Thymus (tissue), 11 donors: ENCODE measurements around the gene OR52B6. TPM values are rescaled to one million over a fixed set of nuclear protein-coding genes. Genes with fewer than 3 reads are reported as not detected.
A peak's percentile ranks its signal among the peaks of the same experiment; 100 is the strongest.
"Not testable (repeated sequence)": the region's sequence is repeated elsewhere in the genome, so short reads cannot be mapped to it uniquely, and the experiment has no call there.

Experiments
- DNase-seq, 9 donors: peaks; one replicate each; pipeline ENCODE4 v3.0.0-alpha.2; 2013; ENCODE audit warnings: low spot score in 9 of 9, low read depth in 6 of 9, missing footprints in 1 of 9
- H3K27ac ChIP-seq, 2 donors: one replicate each; pipeline ENCODE4 v1.5.1; 2013; ENCODE audit warnings: control low read depth in 1 of 2, low read depth in 1 of 2, low read length in 1 of 2, mild to moderate bottlenecking in 1 of 2, moderate library complexity in 1 of 2
- H3K27me3 ChIP-seq, 2 donors: one replicate each; pipeline ENCODE4 v1.5.1; 2013; ENCODE audit warnings: low read length in 1 of 2; ENCODE audit not compliant: control insufficient read depth in 2 of 2, insufficient read depth in 1 of 2
- H3K36me3 ChIP-seq, 2 donors: one replicate each; pipeline ENCODE4 v1.5.1; 2013; ENCODE audit warnings: low read length in 1 of 2, mild to moderate bottlenecking in 1 of 2, moderate library complexity in 1 of 2; ENCODE audit not compliant: control insufficient read depth in 2 of 2, insufficient read depth in 2 of 2
- H3K4me1 ChIP-seq, 2 donors: one replicate each; pipeline ENCODE4 v1.5.1; 2013; ENCODE audit warnings: low read length in 2 of 2; ENCODE audit not compliant: control insufficient read depth in 2 of 2, insufficient read depth in 2 of 2
- H3K4me3 ChIP-seq, 2 donors: one replicate each; pipeline ENCODE4 v1.5.1; 2013; ENCODE audit warnings: low read length in 2 of 2, control low read depth in 1 of 2, mild to moderate bottlenecking in 1 of 2
- H3K9me3 ChIP-seq, 2 donors: one replicate each; pipeline ENCODE4 v1.5.1; 2013; ENCODE audit warnings: low read length in 1 of 2, mild to moderate bottlenecking in 1 of 2; ENCODE audit not compliant: control insufficient read depth in 2 of 2, insufficient read depth in 1 of 2
- WGBS: extraction: QIAGEN DNeasy Blood & Tissue Kit; methylation state at CpG from one replicate; pipeline ENCODE4 v1.1.7; 2013; 5-methylcytosine and 5-hydroxymethylcytosine counted together
- polyA plus RNA-seq: library from polyadenylated mRNA; stranded (reverse); fragments of 200-250 nt; gene quantifications from one replicate; pipeline ENCODE4 v1.2.3, GENCODE V29; 2013
- total RNA-seq: library from RNA; stranded (reverse); fragments of 120-200 nt; gene quantifications from one replicate; pipeline ENCODE4 v1.2.4, GENCODE V29; 2013
- donor health status: healthy.

Gene OR52B6
- total and polyA plus RNA-seq, 2 donors = not detected

GRCh38 chr11:5589906-5590305, 9.2 kb downstream of the OR52B6 start:
- H3K4me1 ChIP-seq, H3K36me3 ChIP-seq, H3K27ac ChIP-seq, H3K9me3 ChIP-seq, H3K4me3 ChIP-seq, DNase-seq, H3K27me3 ChIP-seq: not testable (repeated sequence)
- WGBS = 98% methylated on average over 31 of the region's 31 CpGs

DNA sequence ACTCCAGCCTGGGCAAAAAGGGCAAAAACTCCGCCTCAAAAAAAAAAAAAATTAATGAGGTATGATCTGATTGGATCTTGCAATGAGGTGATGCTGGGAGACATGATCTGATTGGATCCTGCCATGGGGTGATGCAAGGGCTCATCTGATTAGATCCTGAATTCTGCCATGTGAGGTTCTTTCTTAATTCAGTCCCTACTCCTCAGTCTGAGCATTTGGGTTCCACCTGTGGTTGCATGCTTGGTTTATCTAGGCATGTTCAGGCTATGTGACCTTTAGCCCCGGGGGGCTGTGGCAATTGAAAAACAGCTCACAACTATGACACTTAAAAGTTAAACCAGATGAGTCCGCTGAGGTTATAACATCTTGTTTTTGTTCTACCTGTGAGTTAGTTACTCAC, 10.9 kb downstream of the OR52B6 start:
- H3K36me3 ChIP-seq = no peaks in the 10 kb centered on the region
- 94% methylated on average over 3 of the region's 3 CpGs for WGBS
- H3K27ac ChIP-seq = no peak overlapping the region
- H3K9me3 ChIP-seq = no peaks in the 10 kb centered on the region
- H3K4me3 ChIP-seq = no peak overlapping the region
- H3K4me1 ChIP-seq = peaks cover 0 to 5% of the 10 kb centered on the region in 2 donors
- no peaks in the 10 kb centered on the region for H3K27me3 ChIP-seq
- no peak for DNase-seq

- Histone ChIP-seq H3K4me1 (peaks cover 0 to 7% of the 10 kb centered on the region in 2 donors), H3K27ac (no peak overlapping the region), H3K27me3 (no peaks in the 10 kb centered on the region), H3K36me3 (no peaks in the 10 kb centered on the region), H3K9me3 (no peaks in the 10 kb centered on the region), H3K4me3 (no peak overlapping the region)
- 96% methylated on average over 5 of the region's 5 CpGs for WGBS
- no peak for DNase-seq
These were observed 11.9 kb downstream of the OR52B6 start for GRCh38 chr11:5592615-5593014.

DNA sequence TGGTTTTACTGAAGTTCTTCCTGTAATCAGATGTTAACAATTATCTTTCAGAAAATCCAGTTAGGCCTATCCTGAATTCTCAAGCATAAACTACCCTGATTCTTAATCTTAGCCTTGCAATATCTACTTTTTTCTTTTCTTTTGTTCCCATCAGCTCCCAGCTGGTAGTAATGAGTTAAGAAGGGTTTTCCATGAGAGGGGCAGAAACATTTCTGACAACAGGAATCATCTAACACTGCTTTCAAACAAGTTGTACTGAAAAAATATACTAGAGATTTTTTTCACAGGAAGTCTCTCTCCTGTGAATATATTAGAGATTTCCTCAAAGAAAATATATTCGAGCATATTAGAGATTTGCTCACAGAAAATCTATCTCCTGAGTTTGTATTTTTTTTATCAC, 12.5 kb downstream of the OR52B6 start:
- no peak for DNase-seq
- Histone ChIP-seq H3K27ac (no peak overlapping the region), H3K4me3 (no peak overlapping the region), H3K9me3 (no peaks in the 10 kb centered on the region), H3K36me3 (no peaks in the 10 kb centered on the region), H3K4me1 (peaks cover 0 to 7% of the 10 kb centered on the region in 2 donors), H3K27me3 (no peaks in the 10 kb centered on the region)
- WGBS = 67% methylated on average over 1 of the region's 1 CpG

DNA sequence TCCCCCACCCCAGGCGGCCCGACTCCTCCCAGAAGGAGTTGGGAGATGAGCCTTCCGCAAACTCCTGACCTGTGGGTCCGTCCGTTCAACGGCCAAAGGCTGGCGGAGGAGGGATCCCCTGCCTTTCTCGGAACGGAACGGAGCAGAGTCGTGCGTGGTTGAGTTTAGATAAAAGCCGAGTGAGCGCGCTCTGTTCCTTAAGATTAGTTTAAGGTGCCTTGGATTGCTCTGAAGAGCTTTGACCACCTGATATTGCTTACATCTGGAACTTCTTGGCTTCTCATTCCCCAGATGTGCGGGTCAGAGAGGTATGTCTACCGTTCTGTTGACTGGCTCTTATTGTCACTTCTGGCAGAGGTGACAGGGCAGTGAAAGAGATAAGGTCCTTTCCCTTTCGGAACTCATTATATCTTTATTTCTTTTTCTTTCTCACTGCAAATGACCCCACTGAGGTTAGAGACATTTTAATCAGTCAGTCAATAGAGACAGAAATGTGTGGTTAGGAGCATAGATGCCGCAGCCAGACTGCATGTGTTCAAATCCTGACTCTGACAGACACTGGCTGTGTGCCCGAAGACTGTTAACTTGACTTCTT, 16.0 kb downstream of the OR52B6 start, which contains the start of gene TRIM6:
Gene TRIM6, plus strand, starts transcription at position 31 of the 595 bp plus-strand sequence. Its CDS starts 261 bp downstream, at position 292.
- Histone ChIP-seq H3K4me3 (peak within 1 kb of the TSS; percentile 26 to 37), H3K4me1 (peaks cover 0 to 7% of the 10 kb centered on the region in 2 donors), H3K9me3 (no peaks in the 10 kb centered on the region), H3K27ac (no peak within 1 kb of the TSS), H3K36me3 (no peaks in the 10 kb centered on the region), H3K27me3 (no peaks in the 10 kb centered on the region)
- DNase-seq = peak in 5 of 9 donors; percentile 3 to 42 (median 12)
- WGBS = 12% methylated on average over 20 of the region's 20 CpGs

- Histone ChIP-seq H3K9me3 (no peaks in the 10 kb centered on the region), H3K36me3 (no peaks in the 10 kb centered on the region), H3K27me3 (no peaks in the 10 kb centered on the region), H3K27ac (no peak overlapping the region), H3K4me3 (no peak overlapping the region), H3K4me1 (peaks cover 0 to 7% of the 10 kb centered on the region in 2 donors)
- WGBS = 96% methylated on average over 3 of the region's 3 CpGs
- no peak for DNase-seq
These were observed 17.3 kb downstream of the OR52B6 start for GRCh38 chr11:5597953-5598352.

DNA sequence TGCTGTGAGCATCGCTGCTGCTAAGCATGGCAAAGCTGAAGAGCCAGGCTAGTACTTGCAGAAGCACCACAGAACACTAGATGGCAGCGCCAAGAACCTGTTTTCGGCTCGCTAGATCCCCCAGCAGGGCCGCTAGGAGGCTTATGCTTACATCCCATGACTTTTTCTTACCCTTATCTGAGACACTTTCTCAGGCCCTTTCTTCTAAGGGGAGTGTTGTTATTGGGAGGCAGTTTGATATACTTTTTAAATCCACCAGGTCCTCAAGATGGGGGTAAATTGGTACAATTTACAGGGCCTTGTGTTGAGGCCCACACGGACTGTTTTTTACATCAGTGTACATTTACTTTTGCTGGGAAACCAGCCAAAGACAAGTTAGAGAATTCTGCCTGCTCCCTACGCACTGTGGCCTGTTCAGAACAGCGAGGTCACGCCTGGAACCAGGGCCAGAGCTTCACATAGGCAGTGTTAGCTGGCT, 19.7 kb downstream of the OR52B6 start:
- Histone ChIP-seq H3K27me3 (no peaks in the 10 kb centered on the region), H3K9me3 (no peaks in the 10 kb centered on the region), H3K4me1 (peaks cover 0 to 7% of the 10 kb centered on the region in 2 donors), H3K4me3 (no peak overlapping the region), H3K27ac (no peak overlapping the region), H3K36me3 (no peaks in the 10 kb centered on the region)
- WGBS = 63% methylated on average over 9 of the region's 9 CpGs
- peak in 5 of 9 donors; percentile 38 to 77 (median 47) for DNase-seq

DNA sequence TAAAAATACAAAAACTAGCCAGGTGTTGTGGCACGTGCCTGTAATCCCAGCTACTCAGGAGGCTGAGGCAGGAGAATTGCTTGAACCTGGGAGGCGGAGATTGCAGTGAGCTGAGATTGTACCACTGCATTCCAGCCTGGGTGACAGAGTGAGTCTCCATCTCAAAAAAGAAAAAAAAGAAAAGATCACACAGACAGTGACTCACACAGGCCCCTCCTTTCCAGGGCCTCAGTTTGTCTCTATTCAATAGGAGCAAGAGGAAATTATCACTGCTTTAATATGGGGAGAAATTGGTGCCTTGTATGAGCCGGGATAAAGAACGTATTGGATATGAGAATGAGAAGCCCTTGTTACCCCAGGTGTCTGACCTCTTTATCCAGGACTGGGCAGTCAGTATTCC, 22.1 kb downstream of the OR52B6 start:
- H3K9me3 ChIP-seq, DNase-seq, H3K4me3 ChIP-seq, H3K4me1 ChIP-seq, H3K27me3 ChIP-seq, H3K27ac ChIP-seq, H3K36me3 ChIP-seq: not testable (repeated sequence)
- 97% methylated on average over 4 of the region's 4 CpGs for WGBS

- Histone ChIP-seq H3K4me1 (no peaks in the 10 kb centered on the region), H3K4me3 (no peak overlapping the region), H3K36me3 (no peaks in the 10 kb centered on the region), H3K27me3 (no peaks in the 10 kb centered on the region), H3K27ac (no peak overlapping the region), H3K9me3 (no peaks in the 10 kb centered on the region)
- 97% methylated on average over 8 of the region's 8 CpGs for WGBS
- DNase-seq = no peak
These were observed 22.6 kb downstream of the OR52B6 start for GRCh38 chr11:5603326-5603725.
